GM12878 (cell line): Measurements from ENCODE around the gene PRUNE2. TPM values are rescaled to one million over a fixed set of nuclear protein-coding genes. Genes with fewer than 3 reads are reported as not detected.

Experiments
- ATF2 ChIP-seq: IDR thresholded peaks from 2 replicates; pipeline ENCODE4 v1.6.1; 2012; ENCODE audit warnings: low read length, inconsistent platforms
- ATF3 ChIP-seq: IDR thresholded peaks from 2 replicates; pipeline ENCODE4 v1.6.1; 2011; ENCODE audit warnings: low read depth, mild to moderate bottlenecking, low read length, moderate library complexity, borderline replicate concordance; ENCODE audit errors: extremely low read depth
- CREM ChIP-seq: IDR thresholded peaks from 2 replicates; pipeline ENCODE4 v1.6.1; 2014; ENCODE audit warnings: antibody characterized with exemption, low read depth
- MEF2B ChIP-seq: fragments of 450-650 bp; IDR thresholded peaks from 2 replicates; pipeline ENCODE4 v1.6.1; 2018; ENCODE audit warnings: mild to moderate bottlenecking, moderate library complexity; ENCODE audit not compliant: partially characterized antibody, poor library complexity, severe bottlenecking
- polyA plus RNA-seq, 11 experiments: library from polyadenylated mRNA; depleted of rRNA in 4 of 11; unstranded in 6 of 11; stranded (reverse) in 5 of 11; fragments of >200 nt; fragmentation: Nextera tagmentation in 4 of 11; fragmentation: Illumina TruSeq in 1 of 11; extraction: Ambion mirVana in 4 of 11; extraction: Trizol in 1 of 11; gene quantifications; 1 replicate in 1 of 11; 2 replicates in 10 of 11; pipeline versions ENCODE4 v1.2.1 to v1.2.3, GENCODE V29; 2011 to 2016; ENCODE audit warnings: inconsistent platforms in 2 of 11, missing spikeins in 2 of 11, low read depth in 1 of 11
- total RNA-seq, 4 experiments: library from RNA; depleted of rRNA in 3 of 4; stranded (reverse); fragments of >200 nt in 3 of 4; fragmentation: Illumina TruSeq in 1 of 4; extraction: Trizol in 1 of 4; gene quantifications; 2 replicates each; pipeline versions ENCODE4 v1.2.1 to v1.2.3, GENCODE V29; 2013 to 2021
- TF ChIP-seq, protein P1 (sequence below), 3 experiments: IDR thresholded peaks in 2 of 3; conservative IDR thresholded peaks in 1 of 3; 2 replicates each; pipeline ENCODE4 v1.5.1; 2011; ENCODE audit warnings: low read depth in 3 of 3, low read length in 3 of 3, mild to moderate bottlenecking in 3 of 3, control low read depth in 2 of 3, moderate library complexity in 2 of 3, inconsistent platforms in 1 of 3, mixed read lengths in 1 of 3; ENCODE audit not compliant: control insufficient read depth in 2 of 3, insufficient read depth in 1 of 3; ENCODE audit errors: extremely low read depth in 1 of 3
- TF ChIP-seq, protein P2 (sequence below): fragments of 450-650 bp; IDR thresholded peaks from 2 replicates; pipeline ENCODE4 v1.6.1; 2017; ENCODE audit warnings: antibody characterized with exemption, mild to moderate bottlenecking, moderate library complexity
- TF ChIP-seq, protein P3 (sequence below): IDR thresholded peaks from 2 replicates; pipeline ENCODE4 v1.6.1; 2011; ENCODE audit warnings: low read depth, low read length, improper control_type of control experiment, borderline replicate concordance

The PRUNE2 gene
- total and polyA plus RNA-seq, 10 of the 15 experiments (the other 5 are each of a cell fraction or from before 2014, with no cell fraction given): 0.07 to 0.63 (median 0.25) TPM

DNA sequence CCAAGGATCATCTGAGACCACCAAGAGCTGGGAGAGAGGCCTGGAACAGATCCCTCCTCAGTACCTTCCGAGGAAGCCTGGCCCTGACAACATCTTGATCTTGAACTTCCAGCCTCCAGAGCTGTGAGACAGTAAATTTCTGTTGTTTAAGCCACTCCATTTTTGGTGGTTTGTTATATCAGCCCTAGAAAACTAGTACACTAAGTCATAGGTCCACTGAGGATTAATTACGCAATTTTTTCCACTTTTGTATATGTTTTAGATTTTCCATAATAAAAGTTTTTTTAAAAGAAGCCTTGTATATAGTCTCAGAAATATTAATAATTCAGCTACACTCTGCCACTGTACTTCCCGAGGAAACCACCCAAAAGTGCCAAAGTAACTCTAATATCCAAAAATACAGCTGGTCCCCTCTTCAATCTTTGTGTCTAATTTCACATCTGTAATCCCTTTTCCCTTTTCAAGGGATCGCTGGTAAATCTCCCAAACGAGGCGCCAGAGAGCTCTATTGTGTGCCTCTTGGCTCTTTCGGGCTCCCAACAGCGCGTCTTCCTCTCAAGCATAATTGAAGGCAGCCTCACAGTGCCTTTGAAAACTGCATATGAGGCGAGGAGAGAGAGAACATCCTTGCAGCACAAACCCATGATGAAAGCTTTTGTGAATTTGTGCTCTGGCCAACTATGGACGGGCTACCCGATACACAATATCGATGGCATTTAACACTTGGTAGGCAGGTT is 32.7 kb downstream of the PRUNE2 start (continued):
- TF ChIP-seq, protein P1, sequence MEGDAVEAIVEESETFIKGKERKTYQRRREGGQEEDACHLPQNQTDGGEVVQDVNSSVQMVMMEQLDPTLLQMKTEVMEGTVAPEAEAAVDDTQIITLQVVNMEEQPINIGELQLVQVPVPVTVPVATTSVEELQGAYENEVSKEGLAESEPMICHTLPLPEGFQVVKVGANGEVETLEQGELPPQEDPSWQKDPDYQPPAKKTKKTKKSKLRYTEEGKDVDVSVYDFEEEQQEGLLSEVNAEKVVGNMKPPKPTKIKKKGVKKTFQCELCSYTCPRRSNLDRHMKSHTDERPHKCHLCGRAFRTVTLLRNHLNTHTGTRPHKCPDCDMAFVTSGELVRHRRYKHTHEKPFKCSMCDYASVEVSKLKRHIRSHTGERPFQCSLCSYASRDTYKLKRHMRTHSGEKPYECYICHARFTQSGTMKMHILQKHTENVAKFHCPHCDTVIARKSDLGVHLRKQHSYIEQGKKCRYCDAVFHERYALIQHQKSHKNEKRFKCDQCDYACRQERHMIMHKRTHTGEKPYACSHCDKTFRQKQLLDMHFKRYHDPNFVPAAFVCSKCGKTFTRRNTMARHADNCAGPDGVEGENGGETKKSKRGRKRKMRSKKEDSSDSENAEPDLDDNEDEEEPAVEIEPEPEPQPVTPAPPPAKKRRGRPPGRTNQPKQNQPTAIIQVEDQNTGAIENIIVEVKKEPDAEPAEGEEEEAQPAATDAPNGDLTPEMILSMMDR (IDR thresholded peaks at IDR 0.05 in 2 of 3, conservative IDR thresholded peaks at IDR 0.05 in 1 of 3; ENCODE audit: control insufficient read depth in 2 of 3, extremely low read depth in 1 of 3, insufficient read depth in 1 of 3, low read depth in 3 of 3, low read length in 3 of 3): no peak
- TF ChIP-seq, protein P2, sequence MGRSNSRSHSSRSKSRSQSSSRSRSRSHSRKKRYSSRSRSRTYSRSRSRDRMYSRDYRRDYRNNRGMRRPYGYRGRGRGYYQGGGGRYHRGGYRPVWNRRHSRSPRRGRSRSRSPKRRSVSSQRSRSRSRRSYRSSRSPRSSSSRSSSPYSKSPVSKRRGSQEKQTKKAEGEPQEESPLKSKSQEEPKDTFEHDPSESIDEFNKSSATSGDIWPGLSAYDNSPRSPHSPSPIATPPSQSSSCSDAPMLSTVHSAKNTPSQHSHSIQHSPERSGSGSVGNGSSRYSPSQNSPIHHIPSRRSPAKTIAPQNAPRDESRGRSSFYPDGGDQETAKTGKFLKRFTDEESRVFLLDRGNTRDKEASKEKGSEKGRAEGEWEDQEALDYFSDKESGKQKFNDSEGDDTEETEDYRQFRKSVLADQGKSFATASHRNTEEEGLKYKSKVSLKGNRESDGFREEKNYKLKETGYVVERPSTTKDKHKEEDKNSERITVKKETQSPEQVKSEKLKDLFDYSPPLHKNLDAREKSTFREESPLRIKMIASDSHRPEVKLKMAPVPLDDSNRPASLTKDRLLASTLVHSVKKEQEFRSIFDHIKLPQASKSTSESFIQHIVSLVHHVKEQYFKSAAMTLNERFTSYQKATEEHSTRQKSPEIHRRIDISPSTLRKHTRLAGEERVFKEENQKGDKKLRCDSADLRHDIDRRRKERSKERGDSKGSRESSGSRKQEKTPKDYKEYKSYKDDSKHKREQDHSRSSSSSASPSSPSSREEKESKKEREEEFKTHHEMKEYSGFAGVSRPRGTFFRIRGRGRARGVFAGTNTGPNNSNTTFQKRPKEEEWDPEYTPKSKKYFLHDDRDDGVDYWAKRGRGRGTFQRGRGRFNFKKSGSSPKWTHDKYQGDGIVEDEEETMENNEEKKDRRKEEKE: no peak
- TF ChIP-seq ATF2: no peak
- no peak for TF ChIP-seq MEF2B
- TF ChIP-seq, protein P3, sequence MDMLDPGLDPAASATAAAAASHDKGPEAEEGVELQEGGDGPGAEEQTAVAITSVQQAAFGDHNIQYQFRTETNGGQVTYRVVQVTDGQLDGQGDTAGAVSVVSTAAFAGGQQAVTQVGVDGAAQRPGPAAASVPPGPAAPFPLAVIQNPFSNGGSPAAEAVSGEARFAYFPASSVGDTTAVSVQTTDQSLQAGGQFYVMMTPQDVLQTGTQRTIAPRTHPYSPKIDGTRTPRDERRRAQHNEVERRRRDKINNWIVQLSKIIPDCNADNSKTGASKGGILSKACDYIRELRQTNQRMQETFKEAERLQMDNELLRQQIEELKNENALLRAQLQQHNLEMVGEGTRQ: no peak
- no peak for TF ChIP-seq ATF3
- no peak for TF ChIP-seq CREM
